ENCODE results near the gene XCL2. TPM values are rescaled to one million over a fixed set of nuclear protein-coding genes. Genes with fewer than 3 reads are reported as not detected.

XCL2 gene
- polyA plus RNA-seq, 3 donors = 0.56 to 1.9 TPM; not detected in 1

GRCh38 chr1:168499688-168500049 is 44.1 kb downstream of the XCL2 start:
- H3K9me3 ChIP-seq (replicated peaks in 1 of 2; ENCODE audit: control insufficient read depth in 1 of 2, insufficient read depth in 1 of 2, low read length in 2 of 2) = no peaks in the 10 kb centered on the region
- no peak overlapping the region for H3K27ac ChIP-seq (ENCODE audit: low read depth in 1 of 2, low read length in 2 of 2)
- H3K27me3 Mint-ChIP-seq (ENCODE audit: low read depth in 3 of 3) = peaks cover 0 to 2% (median 0%) of the 10 kb centered on the region in 3 donors
- peaks cover 0 to 2% (median 0%) of the 10 kb centered on the region in 7 donors for H3K9me3 Mint-ChIP-seq
- WGBS (ENCODE audit: insufficient coverage) = no CpG with 5 or more reads among the region's 2 CpGs
- no peaks in the 10 kb centered on the region for H3K36me3 Mint-ChIP-seq
- intact Hi-C loops (cut with micrococcal nuclease) = no loop called here
- H4K20me1 ChIP-seq (ENCODE audit: insufficient read depth, low read length) = no peaks in the 10 kb centered on the region
- H3K4me1 Mint-ChIP-seq = peaks cover 43% of the 10 kb centered on the region
- no peak overlapping the region for H3K4me3 ChIP-seq (replicated peaks in 1 of 3; ENCODE audit: low read depth in 2 of 3, low read length in 3 of 3)
- DNase-seq = no peak
- peaks cover 30 to 39% of the 10 kb centered on the region in 2 donors for H3K4me1 ChIP-seq (ENCODE audit: control insufficient read depth in 1 of 2, insufficient read depth in 2 of 2, low read length in 2 of 2)
- TF ChIP-seq CTCF (IDR thresholded peaks at IDR 0.05) = no peak
- no peak overlapping the region for H3K4me3 Mint-ChIP-seq
- no peak overlapping the region for H2AFZ ChIP-seq (ENCODE audit: insufficient read depth, low read depth, low read length, poor library complexity, severe bottlenecking)
- H3K79me2 ChIP-seq (ENCODE audit: insufficient read depth, low read length) = no peaks in the 10 kb centered on the region
- no peak overlapping the region for H3K27ac Mint-ChIP-seq
- H3K4me2 ChIP-seq (replicated peaks; ENCODE audit: extremely low read depth, low read length, poor library complexity, severe bottlenecking) = no peak overlapping the region
- H3K36me3 ChIP-seq (replicated peaks in 1 of 2; ENCODE audit: control insufficient read depth in 1 of 2, insufficient read depth in 2 of 2, low read length in 2 of 2) = no peaks in the 10 kb centered on the region
- H3K27me3 ChIP-seq (ENCODE audit: control insufficient read depth in 2 of 2, insufficient read depth in 2 of 2, low read length in 2 of 2) = no peaks in the 10 kb centered on the region
- no peak overlapping the region for H3K9ac ChIP-seq (ENCODE audit: insufficient read depth, low read length, poor library complexity, severe bottlenecking)

GRCh38 chr1:168498956-168499687 is 44.7 kb downstream of the XCL2 start:
- Mint-ChIP-seq H3K27me3 (ENCODE audit: low read depth in 3 of 3) (peaks cover 0 to 2% (median 0%) of the 10 kb centered on the region in 3 donors), H3K4me1 (peaks cover 38% of the 10 kb centered on the region), H3K4me3 (no peak overlapping the region), H3K36me3 (no peaks in the 10 kb centered on the region), H3K9me3 (peaks cover 0 to 2% (median 0%) of the 10 kb centered on the region in 7 donors), H3K27ac (no peak overlapping the region)
- Histone ChIP-seq H3K4me3 (replicated peaks in 1 of 3; ENCODE audit: low read depth in 2 of 3, low read length in 3 of 3) (no peak overlapping the region), H3K4me2 (replicated peaks; ENCODE audit: extremely low read depth, low read length, poor library complexity, severe bottlenecking) (no peak overlapping the region), H3K4me1 (ENCODE audit: control insufficient read depth in 1 of 2, insufficient read depth in 2 of 2, low read length in 2 of 2) (peaks cover 24 to 33% of the 10 kb centered on the region in 2 donors), H3K27me3 (ENCODE audit: control insufficient read depth in 2 of 2, insufficient read depth in 2 of 2, low read length in 2 of 2) (no peaks in the 10 kb centered on the region), H3K36me3 (replicated peaks in 1 of 2; ENCODE audit: control insufficient read depth in 1 of 2, insufficient read depth in 2 of 2, low read length in 2 of 2) (no peaks in the 10 kb centered on the region), H3K9me3 (replicated peaks in 1 of 2; ENCODE audit: control insufficient read depth in 1 of 2, insufficient read depth in 1 of 2, low read length in 2 of 2) (no peaks in the 10 kb centered on the region), H3K27ac (ENCODE audit: low read depth in 1 of 2, low read length in 2 of 2) (no peak overlapping the region), H4K20me1 (ENCODE audit: insufficient read depth, low read length) (no peaks in the 10 kb centered on the region), H3K9ac (ENCODE audit: insufficient read depth, low read length, poor library complexity, severe bottlenecking) (no peak overlapping the region), H3K79me2 (ENCODE audit: insufficient read depth, low read length) (no peaks in the 10 kb centered on the region), H2AFZ (ENCODE audit: insufficient read depth, low read depth, low read length, poor library complexity, severe bottlenecking) (no peak overlapping the region)
- intact Hi-C loops (cut with micrococcal nuclease) = no loop called here
- no peak for TF ChIP-seq CTCF (IDR thresholded peaks at IDR 0.05)
- 82% methylated on average over 2 of the region's 4 CpGs for WGBS (ENCODE audit: insufficient coverage)
- DNase-seq = no peak

All from CD14-positive monocyte (primary cell).